HG03432 (cell line): ENCODE data around the gene IL1RAPL1.

Source experiments
- ATAC-seq: cut with Tn5 transposase; IDR thresholded peaks from one replicate; pipeline ENCODE4 v1.9.1; 2021; ENCODE audit warnings: mild to moderate bottlenecking, moderate library complexity; ENCODE audit not compliant: unreplicated experiment

IL1RAPL1 gene

GRCh38 chrX:29590921-29591320 is 1003.7 kb downstream of the IL1RAPL1 start:
- ATAC-seq: no peak

- no peak for ATAC-seq
Measured at GRCh38 chrX:29604381-29604780, 1017.1 kb downstream of the IL1RAPL1 start.

GRCh38 chrX:29617276-29617675 is 1030.0 kb downstream of the IL1RAPL1 start:
- ATAC-seq: no peak

- no peak for ATAC-seq
Measured at GRCh38 chrX:29617725-29618124, 1030.5 kb downstream of the IL1RAPL1 start.

GRCh38 chrX:29627833-29628232 is 1040.6 kb downstream of the IL1RAPL1 start:
- no peak for ATAC-seq

- ATAC-seq: no peak
Measured at GRCh38 chrX:29634516-29634915, 1047.3 kb downstream of the IL1RAPL1 start.

GRCh38 chrX:29636331-29636730 is 1049.1 kb downstream of the IL1RAPL1 start:
- no peak for ATAC-seq

- no peak for ATAC-seq
Measured at GRCh38 chrX:29640106-29640505, 1052.9 kb downstream of the IL1RAPL1 start.

- ATAC-seq: no peak
Measured at GRCh38 chrX:29641461-29641860, 1054.2 kb downstream of the IL1RAPL1 start.

GRCh38 chrX:29643181-29643580 is 1055.9 kb downstream of the IL1RAPL1 start:
- no peak for ATAC-seq

GRCh38 chrX:29648161-29648560 is 1060.9 kb downstream of the IL1RAPL1 start:
- ATAC-seq: no peak

GRCh38 chrX:29652484-29652883 is 1065.2 kb downstream of the IL1RAPL1 start:
- no peak for ATAC-seq

- ATAC-seq: no peak
Measured at GRCh38 chrX:29653721-29654120, 1066.5 kb downstream of the IL1RAPL1 start.

GRCh38 chrX:29659911-29660310 is 1072.7 kb downstream of the IL1RAPL1 start:
- no peak for ATAC-seq

- no peak for ATAC-seq
Measured at GRCh38 chrX:29661290-29661689, 1074.0 kb downstream of the IL1RAPL1 start.

GRCh38 chrX:29662101-29662500 is 1074.9 kb downstream of the IL1RAPL1 start:
- ATAC-seq: peak; percentile 45

- peak; percentile 90 for ATAC-seq
Measured at GRCh38 chrX:29662759-29663503, 1075.7 kb downstream of the IL1RAPL1 start.

- ATAC-seq: no peak
Measured at GRCh38 chrX:29665532-29665931, 1078.3 kb downstream of the IL1RAPL1 start.

- ATAC-seq: no peak
Measured at GRCh38 chrX:29666366-29666765, 1079.1 kb downstream of the IL1RAPL1 start.

GRCh38 chrX:29671421-29671820 is 1084.2 kb downstream of the IL1RAPL1 start:
- ATAC-seq: no peak

GRCh38 chrX:29687687-29688086 is 1100.4 kb downstream of the IL1RAPL1 start:
- no peak for ATAC-seq

- no peak for ATAC-seq
Measured at GRCh38 chrX:29690061-29690460, 1102.8 kb downstream of the IL1RAPL1 start.

- ATAC-seq: no peak
Measured at GRCh38 chrX:29691044-29691443, 1103.8 kb downstream of the IL1RAPL1 start.
